Bone marrow (tissue), 2 donors: Measurements from ENCODE around the gene SLC9A5.
A peak's percentile ranks its signal among the peaks of the same experiment; 100 is the strongest.

Experiments used
- DNase-seq, 2 donors: peaks; one replicate each; lab custom pipeline; 2025; lab: John Stamatoyannopoulos, UW

SLC9A5 gene

DNA sequence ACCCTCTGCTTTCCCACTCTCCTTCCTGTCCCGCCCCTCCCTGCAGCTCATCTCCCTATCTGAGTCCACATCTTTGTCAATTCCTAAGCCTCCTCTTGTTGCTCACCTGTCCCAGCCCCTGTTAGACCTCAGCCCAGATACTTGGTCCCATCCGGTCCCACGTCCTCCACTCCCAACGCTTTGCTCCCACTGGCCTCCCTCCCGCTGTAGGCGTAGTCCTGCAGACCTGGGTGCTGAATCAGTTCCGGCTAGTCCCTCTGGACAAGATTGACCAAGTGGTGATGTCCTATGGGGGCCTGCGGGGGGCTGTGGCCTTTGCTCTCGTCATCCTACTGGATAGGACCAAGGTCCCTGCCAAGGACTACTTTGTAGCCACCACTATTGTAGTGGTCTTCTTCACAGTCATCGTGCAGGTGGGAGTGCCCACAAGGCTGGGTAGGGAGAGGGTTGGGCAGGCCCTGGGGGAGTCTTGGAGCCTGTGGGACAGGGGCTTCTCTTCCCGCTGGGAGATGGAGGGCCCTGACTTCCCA is 8.0 kb downstream of the SLC9A5 start:
- DNase-seq = no peak

- DNase-seq = no peak
These were observed 8.8 kb downstream of the SLC9A5 start for GRCh38 chr16:67257486-67258160.

DNA sequence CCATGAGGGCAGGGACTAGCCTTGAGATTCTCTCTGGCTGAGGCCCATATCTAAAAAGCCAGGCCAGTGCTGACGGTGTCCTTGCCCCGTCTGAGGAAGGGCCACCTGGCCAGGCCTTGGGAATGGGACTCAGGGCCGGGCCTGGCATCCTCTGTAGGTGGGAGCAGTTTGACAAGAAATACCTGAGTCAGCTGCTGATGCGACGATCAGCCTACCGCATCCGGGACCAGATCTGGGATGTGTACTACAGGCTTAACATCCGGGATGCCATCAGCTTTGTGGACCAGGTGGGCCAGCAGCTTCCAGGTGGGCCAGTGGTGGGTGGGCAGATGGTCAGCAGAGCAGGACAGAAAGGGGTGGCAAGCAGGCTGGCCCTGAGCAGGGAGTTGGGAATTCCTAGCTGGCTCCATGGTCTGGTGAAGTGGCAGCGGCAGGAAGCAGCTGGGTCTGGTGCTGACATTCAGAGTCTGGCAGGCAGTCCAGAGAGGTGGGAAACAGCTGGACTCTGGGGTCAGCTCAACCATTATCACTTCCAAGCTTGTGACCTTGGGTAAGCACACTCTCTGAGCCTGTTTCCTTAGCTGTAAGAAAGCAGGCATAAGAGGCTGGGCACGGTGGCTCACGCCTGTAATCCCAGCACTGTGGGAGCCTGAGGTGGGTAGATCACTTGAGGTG is 9.5 kb downstream of the SLC9A5 start:
- DNase-seq = no peak

DNA sequence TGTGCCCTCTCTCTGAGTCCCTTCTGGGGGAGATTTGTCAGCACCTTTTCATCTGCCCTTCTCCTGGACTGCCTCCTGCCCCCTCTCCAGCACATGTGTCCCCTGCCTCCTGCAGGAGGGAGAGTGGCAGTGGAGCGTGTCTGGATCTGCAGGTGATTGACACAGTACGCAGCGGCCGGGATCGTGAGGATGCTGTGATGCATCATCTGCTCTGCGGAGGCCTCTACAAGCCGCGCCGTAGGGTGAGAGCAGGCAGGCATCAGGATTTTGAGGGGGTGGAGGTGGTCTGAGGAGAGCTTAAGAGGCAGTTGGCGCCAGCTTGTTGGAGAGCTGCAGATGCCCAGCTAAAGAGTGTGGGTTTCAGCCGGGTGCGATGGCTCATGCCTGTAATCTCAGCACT is 10.9 kb downstream of the SLC9A5 start:
- no peak for DNase-seq

DNA sequence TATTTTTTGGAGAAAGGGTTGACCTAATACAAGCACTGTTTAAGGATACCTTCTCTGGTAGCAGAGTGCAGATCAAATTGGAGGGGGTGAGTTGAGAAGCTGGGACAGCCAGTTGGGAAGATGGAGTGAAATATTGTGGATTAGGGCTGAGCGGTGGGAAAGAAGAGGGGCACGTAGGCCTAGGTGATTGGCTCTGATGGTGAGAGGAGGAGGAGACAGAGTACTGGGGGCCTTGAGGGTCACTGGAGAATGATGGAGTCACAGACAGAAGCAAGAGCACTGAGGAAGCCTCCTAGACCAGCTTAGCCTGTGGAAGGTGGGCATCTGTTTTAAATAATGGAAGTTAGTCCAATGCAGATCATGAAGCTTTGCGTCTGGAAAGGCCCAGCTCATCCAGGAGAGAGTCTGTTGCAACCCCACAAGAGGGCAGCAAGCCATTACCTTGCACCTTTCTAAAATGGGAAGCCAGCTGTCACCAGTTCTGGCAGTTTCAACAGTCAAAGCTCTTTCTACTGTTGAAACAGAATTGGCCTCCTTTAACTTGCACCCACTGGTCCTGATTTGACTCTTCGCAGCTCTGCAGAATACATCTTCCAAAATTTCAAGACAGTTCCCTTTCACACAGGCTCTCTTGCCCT is 11.8 kb downstream of the SLC9A5 start:
- DNase-seq = peak in 1 of 2 donors; percentile 50

- no peak for DNase-seq
These were observed 14.4 kb downstream of the SLC9A5 start for GRCh38 chr16:67263201-67263600.

GRCh38 chr16:67264277-67264676 is 15.5 kb downstream of the SLC9A5 start:
- DNase-seq = no peak

GRCh38 chr16:67264866-67265265 is 16.1 kb downstream of the SLC9A5 start:
- DNase-seq = no peak

DNA sequence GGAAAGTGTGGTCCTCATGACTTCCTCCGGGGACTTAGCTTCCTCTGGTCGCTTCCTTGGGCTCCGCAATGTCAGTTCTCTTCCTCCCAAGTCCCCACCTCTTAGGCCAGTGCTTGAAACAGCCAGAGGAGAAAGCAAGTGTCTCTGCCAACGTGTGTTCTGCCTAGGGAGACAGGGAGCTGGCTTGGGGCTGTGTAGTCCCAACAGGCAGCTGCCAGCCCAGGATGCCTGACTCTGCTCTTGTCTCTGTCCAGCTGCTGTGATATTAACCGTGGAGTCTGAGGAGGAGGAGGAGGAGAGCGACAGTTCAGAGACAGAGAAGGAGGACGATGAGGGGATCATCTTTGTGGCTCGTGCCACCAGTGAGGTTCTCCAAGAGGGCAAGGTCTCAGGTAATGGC is 17.1 kb downstream of the SLC9A5 start:
- no peak for DNase-seq

GRCh38 chr16:67268136-67268579 is 19.4 kb downstream of the SLC9A5 start:
- DNase-seq = no peak

DNA sequence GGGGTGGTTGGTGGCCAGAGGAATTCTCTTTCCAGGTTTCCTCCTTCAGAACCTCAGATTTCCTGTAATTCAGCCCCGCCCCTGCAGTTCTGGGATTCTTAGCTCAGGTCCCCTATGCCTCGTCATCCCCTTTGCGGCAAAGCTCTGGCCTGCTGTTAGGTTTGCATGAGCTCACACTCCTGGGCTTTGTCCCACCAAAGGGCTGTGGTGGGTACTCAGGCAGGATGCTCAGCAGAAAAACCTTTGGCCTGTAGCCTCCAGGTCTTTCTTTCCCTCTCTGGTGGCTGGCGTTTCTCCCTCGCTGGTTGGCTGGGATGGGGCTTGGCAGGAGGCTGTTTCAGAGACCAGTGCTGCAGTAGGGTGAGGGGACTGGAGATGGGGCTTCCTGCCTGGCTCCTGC is 21.0 kb downstream of the SLC9A5 start:
- no peak for DNase-seq

GRCh38 chr16:67270931-67271338 is 22.2 kb downstream of the SLC9A5 start:
- no peak for DNase-seq

DNA sequence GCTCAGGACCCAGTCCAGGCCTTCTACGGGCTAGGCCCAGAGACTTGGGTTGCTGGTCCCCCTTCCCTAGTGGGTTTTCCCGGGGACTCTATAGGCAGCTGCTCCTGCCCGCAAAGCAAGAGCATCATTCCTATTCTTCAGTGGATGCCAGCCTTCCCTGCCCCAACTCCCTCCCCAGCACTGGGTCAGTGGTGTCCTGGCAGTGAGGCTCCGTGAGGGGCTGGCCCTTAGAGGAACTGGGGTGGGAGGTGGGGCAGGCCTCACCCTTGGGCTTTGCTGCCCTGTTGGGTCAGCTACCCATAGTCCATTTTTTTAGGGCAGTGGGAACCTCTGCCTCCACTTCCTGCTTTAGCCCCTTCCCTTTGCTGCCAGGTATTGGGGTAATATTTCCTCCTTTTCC is 22.7 kb downstream of the SLC9A5 start:
- no peak for DNase-seq

- DNase-seq = no peak
These were observed 26.5 kb downstream of the SLC9A5 start for GRCh38 chr16:67275321-67275720.

- DNase-seq = no peak
These were observed 28.7 kb downstream of the SLC9A5 start for GRCh38 chr16:67277294-67277998.

- DNase-seq = no peak
These were observed 29.4 kb downstream of the SLC9A5 start for GRCh38 chr16:67277999-67278772.

GRCh38 chr16:67278773-67279295 is 30.1 kb downstream of the SLC9A5 start:
- DNase-seq = peak in 1 of 2 donors; percentile 62

DNA sequence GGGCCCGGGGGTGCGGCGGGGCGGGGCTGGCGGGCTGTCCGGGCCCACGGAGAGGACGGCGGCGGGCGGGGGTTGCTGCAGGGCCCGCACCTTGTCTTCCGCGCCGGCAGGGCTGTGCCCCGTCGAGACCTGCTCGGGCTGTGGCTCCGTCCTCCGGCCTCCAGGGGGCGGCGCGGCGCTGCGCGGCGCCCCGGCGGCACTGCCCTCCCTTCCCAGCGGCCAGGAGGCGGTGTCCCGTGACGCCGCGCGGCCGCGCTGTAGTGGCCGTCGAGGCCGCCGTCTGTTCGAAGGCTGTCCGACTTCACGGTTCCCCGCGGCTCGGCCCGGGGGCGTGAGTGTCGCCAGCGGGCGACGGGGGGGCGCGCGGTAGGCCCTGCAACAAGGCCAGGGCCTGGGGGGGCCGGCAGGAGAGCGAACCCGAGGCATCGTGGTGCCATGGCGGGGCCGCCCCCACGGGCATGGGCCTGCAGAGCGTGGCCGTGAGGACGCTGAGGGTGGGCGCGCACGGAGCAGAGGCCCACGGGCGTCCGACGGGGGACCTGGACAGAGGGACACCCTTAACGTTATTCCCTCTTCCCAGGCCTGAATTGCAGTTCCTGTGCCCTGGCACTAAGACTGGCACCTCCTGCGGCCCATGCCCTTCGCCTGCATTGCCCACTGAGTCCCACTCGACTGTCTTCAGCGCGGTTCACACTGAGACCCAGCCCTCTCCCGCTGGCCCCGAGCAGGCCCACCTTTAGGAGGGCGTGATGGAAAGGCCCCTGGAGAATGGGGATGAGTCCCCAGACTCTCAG is 30.7 kb downstream of the SLC9A5 start, which contains the start of gene PLEKHG4:
TSS of gene PLEKHG4 (plus strand) at position 237 of the 794 bp plus-strand sequence. CDS start at position 750, 513 bp downstream.
- peak; percentile 62 to 68 for DNase-seq

GRCh38 chr16:67280090-67281015 is 31.6 kb downstream of the SLC9A5 start:
- DNase-seq = no peak
